Stimulated activated CD4-positive, alpha-beta T cell treated with anti-CD3 and anti-CD28 coated beads, Interleukin-1b, Interleukin-23, amount 100 ng/mL, for 1 hour (primary cell): ENCODE measurements around the gene DTX4.

Source experiments
- DNase-seq, 2 donors: peaks; one replicate each; pipeline ENCODE4 v3.0.0-alpha.2; 2020; ENCODE audit warnings: low read depth in 2 of 2

DTX4 gene

DNA sequence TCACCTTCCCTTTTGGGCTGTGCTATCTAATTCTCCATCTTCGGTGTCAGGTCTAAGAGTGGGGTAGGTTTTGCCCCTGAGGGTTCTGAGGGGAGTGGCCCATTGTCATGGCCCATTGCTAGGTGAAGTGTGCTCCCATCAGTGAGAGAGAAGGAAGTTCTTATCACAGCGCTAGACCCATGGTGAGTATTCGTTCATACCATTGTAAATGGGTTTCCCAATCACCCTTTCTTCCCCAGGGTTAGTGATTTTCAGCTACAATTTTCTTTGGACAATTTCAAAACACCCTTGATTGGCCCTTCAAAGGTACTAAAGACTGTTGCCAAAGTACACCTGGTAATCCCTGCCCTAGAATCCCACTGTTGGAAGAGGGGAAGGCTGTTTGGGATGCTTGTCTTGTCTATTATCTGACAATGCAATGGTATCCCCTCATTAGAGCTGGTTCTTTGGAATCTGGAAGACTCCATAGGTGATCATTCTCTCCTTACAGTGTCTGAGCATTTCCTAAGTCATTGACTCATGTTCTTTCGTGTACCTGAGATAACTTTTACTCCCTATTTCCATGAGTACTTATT is 20.6 kb downstream of the DTX4 start:
- DNase-seq, result no peak

- DNase-seq, result no peak
Observed at GRCh38 chr11:59193587-59194130, 21.7 kb downstream of the DTX4 start.

DNA sequence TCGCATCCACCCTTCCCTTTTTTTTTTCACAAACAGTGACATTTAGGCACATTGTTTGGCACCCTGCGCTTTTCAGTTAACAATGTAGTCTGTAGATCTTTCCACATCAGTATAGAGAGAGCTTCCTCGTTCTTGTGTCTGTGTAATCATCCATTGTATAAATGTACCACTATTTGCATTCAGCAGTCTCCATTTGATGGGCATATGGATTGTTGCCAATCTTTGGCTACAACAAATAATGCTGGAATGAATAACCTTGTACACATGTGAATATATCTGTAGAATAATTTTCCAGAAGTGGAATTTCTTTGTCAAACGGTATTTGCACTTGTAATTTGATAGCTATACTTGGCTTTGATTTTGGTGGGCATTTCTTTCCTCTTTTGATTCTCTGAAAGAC is 23.7 kb downstream of the DTX4 start:
- DNase-seq, result no peak

DNA sequence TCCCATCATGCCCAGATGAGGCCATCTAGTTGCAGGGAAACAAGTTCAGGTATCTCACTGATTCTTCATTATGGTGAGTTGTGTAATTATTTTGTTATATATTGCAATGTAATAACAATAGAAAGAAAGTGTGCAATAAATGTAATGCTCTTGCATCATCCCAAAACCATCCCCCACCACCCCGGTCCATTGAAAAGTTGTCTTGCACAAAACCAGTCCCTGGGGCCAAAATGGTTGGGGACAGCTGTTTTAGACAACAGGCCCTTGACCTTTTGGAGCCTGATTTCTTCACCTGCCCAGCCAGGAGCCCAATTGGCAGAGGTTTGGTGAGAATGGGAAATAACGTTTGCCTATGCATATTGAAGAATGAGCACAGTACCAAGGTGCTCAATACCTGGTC is 24.8 kb downstream of the DTX4 start:
- no peak for DNase-seq

DNA sequence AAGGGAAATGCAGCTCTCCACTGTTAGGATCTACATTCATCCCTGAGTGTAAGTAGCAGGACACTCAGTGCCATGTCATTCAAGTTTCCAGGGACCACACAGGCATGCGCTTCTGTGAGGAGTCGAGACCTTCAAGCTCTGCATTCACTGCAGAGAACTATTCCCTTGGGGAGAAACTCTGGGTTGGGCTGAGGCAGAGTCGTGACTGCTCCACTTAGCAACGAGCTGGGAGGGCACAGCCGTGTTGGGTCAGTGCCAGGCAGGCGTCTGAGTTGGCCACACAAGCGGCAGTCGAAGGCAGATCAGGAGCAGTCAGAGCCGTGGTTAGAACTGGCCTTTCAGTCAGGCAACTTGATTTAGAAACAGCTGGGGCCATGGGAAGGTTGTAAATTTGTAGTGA is 26.1 kb downstream of the DTX4 start:
- no peak for DNase-seq

- DNase-seq, result no peak
Observed at GRCh38 chr11:59198726-59199125, 26.8 kb downstream of the DTX4 start.

GRCh38 chr11:59199546-59200422 is 27.9 kb downstream of the DTX4 start:
- no peak for DNase-seq

- DNase-seq, result no peak
Observed at GRCh38 chr11:59200423-59200746, 28.5 kb downstream of the DTX4 start.

- DNase-seq, result no peak
Observed at GRCh38 chr11:59201353-59201752, 29.4 kb downstream of the DTX4 start.

GRCh38 chr11:59204746-59205145 is 32.8 kb downstream of the DTX4 start:
- DNase-seq, result no peak

DNA sequence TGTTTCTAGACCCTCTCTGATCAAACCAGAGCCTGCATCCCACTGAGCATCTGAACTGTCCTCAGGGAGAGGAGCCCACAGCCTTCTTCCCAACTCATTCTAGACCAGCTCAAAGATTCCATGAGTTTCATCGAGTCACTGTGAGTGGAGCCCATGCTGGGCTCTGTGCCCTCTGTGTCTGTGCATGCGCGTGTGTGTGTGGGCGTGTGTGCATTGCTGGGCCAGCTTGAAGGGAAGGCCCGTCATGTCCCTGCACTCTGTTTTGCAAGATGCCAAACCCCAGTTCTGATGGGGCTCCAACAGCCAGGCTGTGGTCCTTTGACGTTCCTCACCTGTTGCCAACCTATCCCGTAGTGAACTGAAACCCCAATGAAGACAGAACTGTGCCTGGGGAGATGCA is 33.7 kb downstream of the DTX4 start:
- no peak for DNase-seq

DNA sequence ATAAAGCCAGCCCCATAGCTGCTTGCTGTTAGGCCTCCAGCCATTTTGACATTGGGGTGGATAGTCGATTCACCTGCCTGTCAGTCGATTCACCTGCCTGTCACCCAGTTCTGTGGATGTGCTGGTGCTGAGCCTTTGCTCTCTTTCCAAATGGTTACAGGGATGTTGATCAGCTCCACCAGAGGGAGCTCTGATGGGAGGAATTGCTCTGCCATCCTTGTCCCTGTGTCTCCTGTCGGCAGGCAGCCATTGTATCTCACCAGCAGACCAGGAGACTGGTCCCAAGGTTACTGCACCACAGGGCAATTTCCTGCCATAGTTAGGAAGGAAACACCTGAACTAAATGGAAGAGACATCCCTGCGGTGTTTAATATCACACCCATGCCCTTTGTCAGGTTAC is 34.7 kb downstream of the DTX4 start:
- no peak for DNase-seq

DNA sequence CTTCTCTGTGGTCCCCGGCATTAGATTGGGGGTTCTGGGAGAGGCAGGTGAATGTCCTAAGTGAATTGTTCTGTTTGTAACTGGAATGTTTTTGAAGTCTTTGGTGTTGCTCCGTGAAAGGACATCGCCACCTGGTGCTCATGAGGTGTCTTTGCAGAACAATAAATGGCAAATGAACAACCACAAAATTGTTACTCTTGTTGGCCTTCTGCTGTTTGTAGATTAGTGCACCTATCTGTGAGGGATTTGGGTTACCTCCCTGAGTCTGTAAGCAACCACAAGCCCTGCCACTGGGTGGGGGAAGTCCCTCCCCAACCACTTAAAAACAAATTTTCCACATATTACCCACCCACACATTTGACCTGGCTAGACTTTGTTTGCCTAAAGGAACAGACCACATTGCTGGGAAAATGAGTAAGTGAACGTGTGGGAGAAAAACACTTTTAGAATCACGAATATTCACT is 36.1 kb downstream of the DTX4 start:
- peak in 1 of 2 donors; percentile 18 for DNase-seq

- no peak for DNase-seq
Observed at GRCh38 chr11:59208956-59209355, 37.0 kb downstream of the DTX4 start.

- no peak for DNase-seq
Observed at GRCh38 chr11:59212222-59212621, 40.3 kb downstream of the DTX4 start.

DNA sequence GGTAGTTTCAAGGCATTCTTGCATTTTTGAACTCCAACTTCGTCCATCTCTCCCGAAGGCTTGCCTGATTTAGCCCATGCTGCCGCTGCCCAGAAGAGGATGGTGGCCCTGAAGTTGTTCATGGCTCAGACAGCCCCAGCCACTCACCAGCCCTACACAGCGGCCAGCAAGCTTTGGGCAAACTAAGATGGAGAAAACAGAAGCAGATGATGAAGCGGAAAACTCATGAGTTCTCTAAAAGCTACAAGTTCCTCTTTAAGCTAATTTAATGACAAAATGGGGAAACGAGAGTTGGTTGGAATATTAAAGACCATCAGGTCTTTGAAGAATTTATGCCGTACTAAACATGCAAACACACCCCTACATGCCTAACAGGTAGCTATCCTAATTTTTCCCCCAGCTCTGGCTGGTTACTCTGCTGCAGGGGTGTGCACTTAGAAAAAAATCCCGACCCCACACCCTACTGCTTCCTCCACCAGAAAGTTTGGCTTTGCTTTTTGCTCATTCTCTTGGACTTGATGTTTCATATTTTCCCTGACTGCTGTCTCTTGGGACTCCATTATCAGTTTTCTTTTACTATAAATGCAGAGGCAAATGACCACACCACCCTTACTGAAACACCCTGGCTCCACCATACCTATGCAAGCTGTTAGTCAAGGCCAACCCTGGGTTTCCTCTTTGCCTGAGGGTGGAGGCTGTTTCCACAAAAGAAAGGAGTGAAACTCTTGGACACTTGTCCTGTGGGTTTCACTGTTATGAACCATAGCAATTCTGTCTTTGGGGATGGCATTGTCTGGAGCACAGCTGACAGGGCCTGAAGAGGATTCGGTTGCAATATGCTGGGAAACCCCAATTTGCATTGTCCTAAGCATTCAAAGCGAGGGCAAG is 41.1 kb downstream of the DTX4 start, which contains the start of gene MPEG1:
TSS of gene MPEG1 (minus strand) at position 184 of the 888 bp plus-strand sequence. CDS start at position 122, 62 bp downstream.
- no peak for DNase-seq

DNA sequence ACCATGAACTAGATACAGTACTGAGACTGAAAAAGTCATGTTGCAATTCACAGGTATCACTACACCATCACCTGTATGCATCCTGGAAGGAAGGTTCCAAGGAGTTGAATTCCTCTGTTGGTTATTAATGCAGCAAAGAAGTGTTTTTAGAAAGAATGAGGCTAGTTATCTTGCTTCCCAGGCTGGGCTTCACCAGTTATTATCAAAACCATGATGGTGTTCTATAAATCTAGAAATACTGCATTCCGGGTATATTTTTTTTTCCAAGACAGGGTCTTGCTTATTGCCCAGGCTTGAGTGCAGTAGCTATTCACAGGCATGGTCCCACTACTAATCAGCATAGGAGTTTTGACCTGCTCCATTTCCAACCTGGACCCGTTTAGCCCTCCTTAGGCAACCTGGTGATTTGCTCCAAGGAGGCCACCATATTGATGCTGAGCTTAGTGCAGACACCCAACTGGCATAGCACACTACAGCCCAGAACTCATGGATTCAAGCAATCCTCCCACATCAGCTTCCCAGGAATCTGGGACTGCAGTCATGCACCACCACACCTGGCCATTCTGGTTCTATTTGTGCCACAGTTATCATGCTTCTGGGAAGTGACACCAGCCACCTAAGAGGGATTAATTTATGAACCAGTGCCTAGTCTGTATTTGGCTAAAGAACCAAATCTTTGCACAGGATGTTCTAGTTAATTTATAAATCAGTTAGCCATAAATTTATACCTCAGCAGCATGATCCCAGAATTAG is 42.4 kb downstream of the DTX4 start:
- DNase-seq, result no peak

- no peak for DNase-seq
Observed at GRCh38 chr11:59216641-59217564, 45.0 kb downstream of the DTX4 start.

- DNase-seq, result no peak
Observed at GRCh38 chr11:59218319-59218718, 46.4 kb downstream of the DTX4 start.

- no peak for DNase-seq
Observed at GRCh38 chr11:59218893-59219292, 47.0 kb downstream of the DTX4 start.
